SK-N-SH (cell line): ENCODE data around the gene STPG2.

Experiments used
- POLR2AphosphoS5 ChIP-seq: IDR thresholded peaks from 2 replicates; pipeline ENCODE4 v1.6.1; 2012; ENCODE audit warnings: low read depth, low read length
- RFX5 ChIP-seq: IDR thresholded peaks from 2 replicates; pipeline ENCODE4 v1.6.1; 2012; ENCODE audit warnings: mild to moderate bottlenecking, improper control_type of control experiment, low read length
- TF ChIP-seq, protein P1 (sequence below): fragments of 200-600 bp; sonication (generic); IDR thresholded peaks from 2 replicates; pipeline ENCODE4 v1.6.1; 2017; ENCODE audit warnings: antibody characterized with exemption, mild to moderate bottlenecking, moderate library complexity

DNA sequence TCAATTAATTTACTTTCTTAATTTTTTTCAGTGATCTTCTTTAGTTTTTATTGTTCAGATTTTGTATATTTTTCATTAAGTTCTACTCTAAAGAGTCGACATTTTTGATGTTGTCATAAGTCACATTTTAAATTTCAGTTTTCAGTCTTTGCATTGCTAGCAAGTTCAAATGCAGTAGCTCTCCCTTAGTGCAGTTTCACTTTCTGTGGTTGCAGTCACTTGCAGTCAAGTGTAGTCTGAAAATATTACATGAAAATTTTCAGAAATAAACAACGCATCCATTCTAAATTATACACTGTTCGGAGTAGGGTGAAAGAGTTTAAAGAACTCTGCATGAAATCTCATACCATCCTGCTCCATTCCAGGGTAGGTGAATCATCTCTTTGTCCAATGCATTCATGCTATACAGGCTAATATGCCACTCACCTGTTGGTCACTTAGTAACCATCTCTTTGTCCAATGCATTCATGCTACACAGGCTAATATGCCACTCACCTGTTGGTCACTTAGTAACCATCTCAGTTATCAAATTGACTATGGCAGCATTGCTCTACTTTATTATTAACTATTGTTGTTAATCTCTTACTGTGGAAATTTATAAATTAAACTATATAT lies 356.9 kb downstream of the STPG2 start:
- TF ChIP-seq, protein P1, sequence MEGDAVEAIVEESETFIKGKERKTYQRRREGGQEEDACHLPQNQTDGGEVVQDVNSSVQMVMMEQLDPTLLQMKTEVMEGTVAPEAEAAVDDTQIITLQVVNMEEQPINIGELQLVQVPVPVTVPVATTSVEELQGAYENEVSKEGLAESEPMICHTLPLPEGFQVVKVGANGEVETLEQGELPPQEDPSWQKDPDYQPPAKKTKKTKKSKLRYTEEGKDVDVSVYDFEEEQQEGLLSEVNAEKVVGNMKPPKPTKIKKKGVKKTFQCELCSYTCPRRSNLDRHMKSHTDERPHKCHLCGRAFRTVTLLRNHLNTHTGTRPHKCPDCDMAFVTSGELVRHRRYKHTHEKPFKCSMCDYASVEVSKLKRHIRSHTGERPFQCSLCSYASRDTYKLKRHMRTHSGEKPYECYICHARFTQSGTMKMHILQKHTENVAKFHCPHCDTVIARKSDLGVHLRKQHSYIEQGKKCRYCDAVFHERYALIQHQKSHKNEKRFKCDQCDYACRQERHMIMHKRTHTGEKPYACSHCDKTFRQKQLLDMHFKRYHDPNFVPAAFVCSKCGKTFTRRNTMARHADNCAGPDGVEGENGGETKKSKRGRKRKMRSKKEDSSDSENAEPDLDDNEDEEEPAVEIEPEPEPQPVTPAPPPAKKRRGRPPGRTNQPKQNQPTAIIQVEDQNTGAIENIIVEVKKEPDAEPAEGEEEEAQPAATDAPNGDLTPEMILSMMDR: no peak
- TF ChIP-seq POLR2AphosphoS5: no peak
- TF ChIP-seq RFX5: no peak
